Left lung (tissue), 10 donors: ENCODE results near the gene DPYD. TPM values are rescaled to one million over a fixed set of nuclear protein-coding genes. Genes with fewer than 3 reads are reported as not detected.

Experiments used
- ATAC-seq: fragments of 200-7000 bp; cut with Tn5 transposase; one replicate; pipeline ENCODE4 v1.9.1; 2020; ENCODE audit warnings: moderate library complexity
- DNase-seq, 4 donors: peaks; one replicate each; pipeline ENCODE4 v3.0.0-alpha.2; 2013 to 2020
- H3K27ac ChIP-seq, 2 donors: fragments of 200-600 bp; sonication (generic) in 1 of 2; one replicate each; pipeline versions ENCODE4 v1.5.0 to v1.8.0; 2020 to 2021
- H3K27me3 ChIP-seq, 2 donors: fragments of 200-600 bp; sonication (generic) in 1 of 2; one replicate each; pipeline versions ENCODE4 v1.5.0 to v1.8.0; 2020 to 2021
- H3K36me3 ChIP-seq, 2 donors: fragments of 200-600 bp; sonication (generic) in 1 of 2; one replicate each; pipeline versions ENCODE4 v1.5.0 to v1.8.0; 2020 to 2021
- H3K4me1 ChIP-seq, 2 donors: fragments of 200-600 bp; one replicate each; pipeline ENCODE4 v1.8.0; 2021
- H3K4me3 ChIP-seq, 2 donors: fragments of 200-600 bp; sonication (generic) in 1 of 2; one replicate each; pipeline versions ENCODE4 v1.5.0 to v1.8.0; 2020 to 2021; ENCODE audit warnings: mild to moderate bottlenecking in 1 of 2
- H3K9me3 ChIP-seq, 2 donors: fragments of 200-600 bp; sonication (generic) in 1 of 2; one replicate each; pipeline versions ENCODE4 v1.5.0 to v1.8.0; 2020 to 2021
- intact Hi-C, 2 donors: fragments of 100-400 bp; cut with DNase I; formaldehyde crosslinking; loops; one replicate each; pipeline versions ENCODE4 v1.11.2 to v1.14.2; 2022
- polyA plus RNA-seq, 6 donors: library from polyadenylated mRNA; unstranded; fragments of 120-200 nt; gene quantifications; one replicate each; pipeline ENCODE4 v1.2.1, GENCODE V29; 2013; ENCODE audit not compliant: insufficient read length in 6 of 6
- total RNA-seq, 2 donors: library from RNA; stranded (reverse); fragmentation: NEBNext Ultra II Directional; extraction: Animal tissue kit (Norgen Biotek cat#: 25700); gene quantifications; one replicate each; pipeline ENCODE4 v1.2.1, GENCODE V29; 2021
- TF ChIP-seq, protein P1 (sequence below), 2 donors: fragments of 200-600 bp; sonication (generic) in 1 of 2; IDR thresholded peaks; one replicate each; pipeline versions ENCODE4 v1.5.0 to v1.8.0; 2021; ENCODE audit warnings: antibody characterized with exemption in 2 of 2
- donor health status: DM: no; HTN: yes; CAD: no.
- donor health status: DM: no; HTN: no; CAD: no.

The DPYD gene
- total and polyA plus RNA-seq, 8 donors, result 21.4 to 106 (median 26.1) TPM

DNA sequence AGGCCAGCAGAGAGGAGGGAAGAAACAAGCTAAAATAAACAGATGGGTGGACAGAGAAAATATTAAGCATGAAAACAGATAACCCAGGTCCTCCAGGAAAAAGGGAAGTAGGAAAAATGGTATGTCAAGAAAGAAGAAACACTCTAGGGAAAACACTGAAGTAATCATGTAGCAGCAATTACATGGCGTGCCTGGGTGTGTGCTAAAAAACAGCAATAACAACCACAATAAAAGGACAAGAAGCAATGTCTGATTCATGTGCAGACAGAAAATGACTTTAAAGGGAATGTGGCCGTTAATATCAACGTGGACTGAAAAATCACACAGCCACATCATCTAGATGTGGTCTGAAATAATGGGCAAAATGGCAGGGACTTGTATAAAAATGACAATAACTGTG lies 829.6 kb downstream of the DPYD start:
- Histone ChIP-seq H3K4me3 (no peak overlapping the region), H3K27ac (no peak overlapping the region), H3K9me3 (no peaks in the 10 kb centered on the region), H3K36me3 (peaks cover 0 to 6% of the 10 kb centered on the region in 2 donors), H3K27me3 (no peaks in the 10 kb centered on the region), H3K4me1 (no peaks in the 10 kb centered on the region)
- intact Hi-C loops, result no loop called here
- TF ChIP-seq, protein P1, sequence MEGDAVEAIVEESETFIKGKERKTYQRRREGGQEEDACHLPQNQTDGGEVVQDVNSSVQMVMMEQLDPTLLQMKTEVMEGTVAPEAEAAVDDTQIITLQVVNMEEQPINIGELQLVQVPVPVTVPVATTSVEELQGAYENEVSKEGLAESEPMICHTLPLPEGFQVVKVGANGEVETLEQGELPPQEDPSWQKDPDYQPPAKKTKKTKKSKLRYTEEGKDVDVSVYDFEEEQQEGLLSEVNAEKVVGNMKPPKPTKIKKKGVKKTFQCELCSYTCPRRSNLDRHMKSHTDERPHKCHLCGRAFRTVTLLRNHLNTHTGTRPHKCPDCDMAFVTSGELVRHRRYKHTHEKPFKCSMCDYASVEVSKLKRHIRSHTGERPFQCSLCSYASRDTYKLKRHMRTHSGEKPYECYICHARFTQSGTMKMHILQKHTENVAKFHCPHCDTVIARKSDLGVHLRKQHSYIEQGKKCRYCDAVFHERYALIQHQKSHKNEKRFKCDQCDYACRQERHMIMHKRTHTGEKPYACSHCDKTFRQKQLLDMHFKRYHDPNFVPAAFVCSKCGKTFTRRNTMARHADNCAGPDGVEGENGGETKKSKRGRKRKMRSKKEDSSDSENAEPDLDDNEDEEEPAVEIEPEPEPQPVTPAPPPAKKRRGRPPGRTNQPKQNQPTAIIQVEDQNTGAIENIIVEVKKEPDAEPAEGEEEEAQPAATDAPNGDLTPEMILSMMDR (IDR thresholded peaks at IDR 0.05), result no peak
- DNase-seq, result no peak
- ATAC-seq, result no peak

DNA sequence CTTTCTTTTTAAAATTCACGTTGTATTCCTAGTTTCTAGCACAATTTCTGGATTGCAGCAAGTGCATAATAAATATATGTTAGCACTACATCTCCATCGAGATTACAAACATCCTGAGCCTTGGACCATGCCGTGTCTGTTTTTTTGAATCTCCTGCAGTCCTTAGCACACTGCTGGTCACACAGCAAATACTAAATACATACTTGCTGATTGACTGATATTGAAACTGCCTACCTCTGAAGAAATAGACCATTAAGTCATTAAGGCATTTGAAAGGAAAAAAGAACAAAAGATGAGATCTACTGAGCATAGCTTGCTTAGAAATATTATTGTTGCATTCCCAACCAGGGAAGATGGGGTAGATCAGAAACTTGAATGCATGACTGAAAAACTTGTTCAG lies 830.1 kb downstream of the DPYD start:
- no peak for ATAC-seq

DNA sequence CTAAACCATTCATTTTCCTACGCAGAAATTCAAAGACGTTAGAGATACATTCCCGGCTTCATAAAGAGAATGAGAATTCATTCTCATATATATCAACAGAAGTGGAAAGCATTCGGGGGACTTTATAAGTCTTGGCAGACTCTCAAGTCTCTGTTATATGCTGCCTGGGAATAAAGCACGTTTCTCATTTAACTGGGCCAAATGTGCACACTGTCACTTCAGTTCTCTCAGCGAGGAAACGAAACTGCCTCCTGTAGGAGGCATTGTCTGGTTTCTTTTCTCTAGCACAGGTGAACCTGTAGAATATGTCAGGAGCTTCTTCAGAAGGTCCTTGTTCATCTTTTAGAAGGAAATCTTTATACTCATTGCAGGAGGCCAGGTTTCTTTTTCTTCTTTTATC lies 831.7 kb downstream of the DPYD start:
- ATAC-seq, result no peak

More for the DNA sequence above, 830.1 kb downstream of the DPYD start:
- Histone ChIP-seq H3K9me3 (no peaks in the 10 kb centered on the region), H3K4me3 (no peak overlapping the region), H3K36me3 (peaks cover 0 to 6% of the 10 kb centered on the region in 2 donors), H3K4me1 (no peaks in the 10 kb centered on the region), H3K27me3 (no peaks in the 10 kb centered on the region), H3K27ac (no peak overlapping the region)
- TF ChIP-seq, protein P1 (IDR thresholded peaks at IDR 0.05), result no peak
- DNase-seq, result no peak
- intact Hi-C loops, result no loop called here

DNA sequence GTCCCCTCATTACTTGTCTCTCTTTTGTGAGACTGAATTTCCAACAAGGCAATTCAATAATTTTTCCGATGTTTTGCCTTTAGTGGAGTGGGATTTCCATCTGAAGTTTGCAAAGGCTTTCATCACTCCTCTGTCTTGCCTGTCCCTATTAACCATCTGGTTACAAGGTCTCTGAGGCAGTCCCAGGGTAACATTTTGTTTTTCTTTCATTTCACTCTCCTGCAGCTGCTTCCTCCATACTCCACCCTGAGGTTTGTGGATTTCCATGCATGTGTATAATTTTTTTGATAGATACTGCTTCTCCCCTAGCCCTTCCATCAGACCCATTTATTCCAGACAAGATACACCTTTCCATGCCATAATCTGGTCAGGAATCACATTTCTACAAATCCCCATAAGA lies 832.4 kb downstream of the DPYD start:
- TF ChIP-seq, protein P1 (IDR thresholded peaks at IDR 0.05), result no peak
- Histone ChIP-seq H3K4me1 (no peaks in the 10 kb centered on the region), H3K27me3 (no peaks in the 10 kb centered on the region), H3K4me3 (no peak overlapping the region), H3K9me3 (no peaks in the 10 kb centered on the region), H3K36me3 (peaks cover 0 to 6% of the 10 kb centered on the region in 2 donors), H3K27ac (no peak overlapping the region)
- DNase-seq, result no peak
- no peak for ATAC-seq
- intact Hi-C loops, result no loop called here

More for the DNA sequence above, 831.7 kb downstream of the DPYD start:
- Histone ChIP-seq H3K9me3 (no peaks in the 10 kb centered on the region), H3K4me3 (no peak overlapping the region), H3K36me3 (peaks cover 0 to 6% of the 10 kb centered on the region in 2 donors), H3K27ac (no peak overlapping the region), H3K4me1 (no peaks in the 10 kb centered on the region), H3K27me3 (no peaks in the 10 kb centered on the region)
- intact Hi-C loops, result no loop called here
- DNase-seq, result peak in 1 of 4 donors; percentile 15
- TF ChIP-seq, protein P1 (IDR thresholded peaks at IDR 0.05), result no peak

DNA sequence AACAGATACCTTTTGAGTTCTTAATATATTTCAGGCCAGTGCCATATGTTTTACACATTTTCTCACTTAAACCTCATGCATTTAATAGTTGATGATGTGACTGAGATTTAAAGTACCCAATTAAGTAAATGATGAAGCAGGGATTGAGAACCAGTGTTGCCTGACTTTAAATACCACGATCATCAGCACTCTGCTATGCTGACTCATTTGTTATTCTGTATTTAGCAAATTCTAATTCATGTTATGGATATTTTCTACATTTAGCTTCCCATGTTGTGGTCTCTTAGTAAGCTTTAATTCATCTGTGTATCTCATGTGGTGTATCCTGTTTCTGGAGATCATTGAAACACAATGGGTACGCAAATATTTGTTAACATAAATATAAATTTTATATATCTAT lies 836.3 kb downstream of the DPYD start:
- Histone ChIP-seq H3K4me3 (no peak overlapping the region), H3K27ac (no peak overlapping the region), H3K4me1 (no peaks in the 10 kb centered on the region), H3K27me3 (no peaks in the 10 kb centered on the region), H3K9me3 (no peaks in the 10 kb centered on the region), H3K36me3 (peaks cover 0 to 14% of the 10 kb centered on the region in 2 donors)
- TF ChIP-seq, protein P1 (IDR thresholded peaks at IDR 0.05), result no peak
- ATAC-seq, result no peak
- DNase-seq, result no peak
- intact Hi-C loops, result no loop called here
